HS-27A (cell line): ENCODE measurements around the gene KCNG4.
"Not testable (repeated sequence)": the region's sequence is repeated elsewhere in the genome, so short reads cannot be mapped to it uniquely, and the experiment has no call there.

Source experiments
- DNase-seq: peaks from one replicate; pipeline ENCODE4 v3.0.0-alpha.2; 2012; ENCODE audit warnings: low read depth, missing footprints

Gene KCNG4

GRCh38 chr16:84205976-84206691 lies 33.7 kb downstream of the KCNG4 start:
- DNase-seq, result no peak

GRCh38 chr16:84205123-84205522 lies 34.7 kb downstream of the KCNG4 start:
- DNase-seq, result not testable (repeated sequence)

- DNase-seq, result not testable (repeated sequence)
Observed at GRCh38 chr16:84204551-84204950, 35.3 kb downstream of the KCNG4 start.

GRCh38 chr16:84199861-84200260 lies 40.0 kb downstream of the KCNG4 start:
- DNase-seq, result no peak

GRCh38 chr16:84199097-84199496 lies 40.7 kb downstream of the KCNG4 start:
- DNase-seq, result no peak

GRCh38 chr16:84198401-84198800 lies 41.4 kb downstream of the KCNG4 start:
- DNase-seq, result no peak

- DNase-seq, result no peak
Observed at GRCh38 chr16:84197466-84198128, 42.2 kb downstream of the KCNG4 start.

- no peak for DNase-seq
Observed at GRCh38 chr16:84196727-84197394, 43.0 kb downstream of the KCNG4 start.

- DNase-seq, result no peak
Observed at GRCh38 chr16:84196101-84196500, 43.7 kb downstream of the KCNG4 start.

GRCh38 chr16:84195201-84196093 lies 44.4 kb downstream of the KCNG4 start:
- no peak for DNase-seq

GRCh38 chr16:84194470-84195200 lies 45.2 kb downstream of the KCNG4 start:
- DNase-seq, result no peak

- DNase-seq, result no peak
Observed at GRCh38 chr16:84194018-84194417, 45.8 kb downstream of the KCNG4 start.

- no peak for DNase-seq
Observed at GRCh38 chr16:84193480-84193879, 46.3 kb downstream of the KCNG4 start.

GRCh38 chr16:84191466-84191865 lies 48.3 kb downstream of the KCNG4 start:
- DNase-seq, result no peak

- DNase-seq, result no peak
Observed at GRCh38 chr16:84190731-84191388, 49.0 kb downstream of the KCNG4 start, which contains the start of gene ADAD2. ADAD2 (plus strand) TSS chr16:84191157; CDS start chr16:84191231, 74 bp downstream.

- peak; percentile 90 for DNase-seq
Observed at GRCh38 chr16:84186685-84187437, 53.0 kb downstream of the KCNG4 start, which contains the start of gene TAF1C. TAF1C (minus strand) TSS chr16:84187057; CDS start chr16:84184988, 2,069 bp downstream.

- no peak for DNase-seq
Observed at GRCh38 chr16:84184775-84185174, 55.0 kb downstream of the KCNG4 start.

GRCh38 chr16:84183911-84184591 lies 55.8 kb downstream of the KCNG4 start:
- no peak for DNase-seq

- no peak for DNase-seq
Observed at GRCh38 chr16:84183572-84183875, 56.3 kb downstream of the KCNG4 start.
